PC-3 (cell line): ENCODE results near the gene CEACAM21. TPM values are rescaled to one million over a fixed set of nuclear protein-coding genes. Genes with fewer than 3 reads are reported as not detected.

Experiments used
- ATAC-seq: fragments of 200-7000 bp; cut with Tn5 transposase; 2 replicates; pipeline ENCODE4 v1.9.1; 2020; ENCODE audit warnings: mild to moderate bottlenecking, moderate library complexity
- BruUV-seq: library from RNA; stranded (reverse); fragments of 400-500 nt; replicated peaks from 2 replicates; lab custom pipeline; 2021; lab: Mats Ljungman, UMichigan
- CTCF ChIA-PET: fragments of 300-600 bp; sonication (Branson Sonifier 250); formaldehyde crosslinking; loops from one replicate; lab custom pipeline; 2022; ENCODE audit warnings: antibody characterized with exemption; lab: Charles Lee
- POLR2A ChIA-PET: fragments of 300-600 bp; sonication (Branson Sonifier 250); formaldehyde crosslinking; loops from one replicate; lab custom pipeline; 2022; ENCODE audit warnings: antibody characterized with exemption; ENCODE audit not compliant: unreplicated experiment; lab: Charles Lee
- DNase-seq: peaks from one replicate; pipeline ENCODE4 v3.0.0-alpha.2; 2015
- H2AFZ ChIP-seq: fragments of 300-600 bp; sonication (generic); 2 replicates; pipeline ENCODE4 v1.6.0; 2016; ENCODE audit warnings: antibody characterized with exemption, low read length
- H3F3A ChIP-seq: fragments of 300-600 bp; sonication (generic); one replicate; pipeline ENCODE4 v1.6.0; 2017; ENCODE audit warnings: antibody characterized with exemption, low read length, control low read depth, mild to moderate bottlenecking; ENCODE audit not compliant: unreplicated experiment
- H3K27ac ChIP-seq: fragments of 300-600 bp; sonication (generic); 2 replicates; pipeline ENCODE4 v1.5.1; 2016; ENCODE audit warnings: mild to moderate bottlenecking, low read length
- H3K27me3 ChIP-seq: fragments of 300-600 bp; sonication (generic); 2 replicates; pipeline ENCODE4 v1.6.1; 2016; ENCODE audit warnings: low read length, mixed read lengths
- H3K36me3 ChIP-seq: fragments of 300-600 bp; sonication (generic); 2 replicates; pipeline ENCODE4 v1.6.1; 2016; ENCODE audit warnings: low read depth, mixed run types, low read length, mixed read lengths
- H3K4me1 ChIP-seq: fragments of 300-600 bp; sonication (generic); 2 replicates; pipeline ENCODE4 v1.5.1; 2016; ENCODE audit warnings: low read length; ENCODE audit not compliant: insufficient read depth
- H3K4me2 ChIP-seq: fragments of 300-600 bp; sonication (generic); 2 replicates; pipeline ENCODE4 v1.6.0; 2016; ENCODE audit warnings: low read length
- H3K4me3 ChIP-seq: fragments of 300-600 bp; sonication (generic); 2 replicates; pipeline ENCODE4 v1.5.1; 2016; ENCODE audit warnings: mild to moderate bottlenecking, low read length, mixed read lengths
- H3K79me2 ChIP-seq: fragments of 300-600 bp; sonication (generic); 2 replicates; pipeline ENCODE4 v1.6.1; 2017; ENCODE audit warnings: low read length, mixed read lengths
- H3K9ac ChIP-seq: fragments of 300-600 bp; sonication (generic); 2 replicates; pipeline ENCODE4 v1.6.0; 2016; ENCODE audit warnings: mild to moderate bottlenecking, low read length
- H3K9me2 ChIP-seq: fragments of 300-600 bp; sonication (generic); replicated peaks from 2 replicates; pipeline ENCODE4 v1.6.1; 2016; ENCODE audit warnings: mixed run types, low read length, mixed read lengths
- H3K9me3 ChIP-seq: fragments of 300-600 bp; sonication (generic); 2 replicates; pipeline ENCODE4 v1.6.1; 2016; ENCODE audit warnings: low read length, mixed read lengths
- H4K20me1 ChIP-seq: fragments of 300-600 bp; sonication (generic); 2 replicates; pipeline ENCODE4 v1.6.1; 2016; ENCODE audit warnings: low read length, mixed read lengths
- CTCF ChIP-seq: fragments of 300-600 bp; sonication (generic); conservative IDR thresholded peaks from 2 replicates; pipeline ENCODE4 v1.5.1; 2017; ENCODE audit warnings: antibody characterized with exemption, low read depth, mild to moderate bottlenecking, low read length
- EZH2 ChIP-seq: fragments of 300-600 bp; sonication (generic); IDR thresholded peaks from one replicate; pipeline ENCODE4 v1.6.1; 2017; ENCODE audit warnings: antibody characterized with exemption, mild to moderate bottlenecking, low read length; ENCODE audit not compliant: unreplicated experiment
- EZH2phosphoT487 ChIP-seq: fragments of 300-600 bp; sonication (generic); IDR thresholded peaks from 2 replicates; pipeline ENCODE4 v1.6.1; 2018; ENCODE audit warnings: mild to moderate bottlenecking, antibody characterized with exemption, low read length, borderline replicate concordance
- intact Hi-C: fragments of 100-400 bp; cut with micrococcal nuclease; formaldehyde crosslinking; loops from 2 replicates; pipeline ENCODE4 v1.9.0; 2023
- total RNA-seq: library from RNA; depleted of rRNA; stranded (reverse); fragments of >200 nt; gene quantifications from 2 replicates; pipeline ENCODE4 v1.2.3, GENCODE V29; 2014

Gene CEACAM21
- total RNA-seq, 1 experiment from 2014 or later: not detected

DNA sequence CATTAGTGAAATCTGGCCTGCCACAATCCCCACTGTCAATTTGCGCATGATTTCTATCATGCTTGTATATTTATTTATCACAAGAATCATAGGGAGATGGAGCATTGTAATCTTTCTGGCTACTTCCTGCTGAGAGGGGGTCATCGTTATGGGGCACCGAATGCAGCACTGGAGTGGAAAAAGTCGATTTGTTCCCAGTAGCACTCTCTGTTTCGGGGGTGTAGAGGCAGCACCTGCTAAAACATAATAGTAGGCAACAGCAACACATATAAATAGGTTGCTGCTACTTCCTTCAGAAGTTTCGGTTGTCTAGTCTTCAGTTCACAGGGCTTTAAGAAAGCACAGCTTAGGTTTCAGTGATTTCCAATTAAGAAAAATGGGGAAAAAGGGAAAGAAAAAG is 23.4 kb upstream of the CEACAM21 start:
- ChIA-PET POLR2A (no interaction called here), CTCF (no interaction called here)
- TF ChIP-seq CTCF: no peak
- no peak for TF ChIP-seq EZH2
- TF ChIP-seq EZH2phosphoT487: no peak
- H3K79me2 ChIP-seq: no peaks in the 10 kb centered on the region
- H3K27ac ChIP-seq: no peak overlapping the region
- H4K20me1 ChIP-seq: no peaks in the 10 kb centered on the region
- DNase-seq (no peak), ATAC-seq (no peak)
- H3K4me2 ChIP-seq: no peak overlapping the region
- no peak overlapping the region for H3K4me3 ChIP-seq
- no peak overlapping the region for H2AFZ ChIP-seq
- no peaks in the 10 kb centered on the region for H3K9me3 ChIP-seq
- intact Hi-C loops: no loop called here
- no peaks in the 10 kb centered on the region; the same call in 1 of the 2 replicates for H3K4me1 ChIP-seq
- BruUV-seq: no TSS peak
- H3K9me2 ChIP-seq: no peaks in the 10 kb centered on the region
- H3K9ac ChIP-seq: no peak overlapping the region
- no peaks in the 10 kb centered on the region for H3K36me3 ChIP-seq
- H3F3A ChIP-seq: no peaks in the 10 kb centered on the region
- H3K27me3 ChIP-seq: peaks cover 56% of the 10 kb centered on the region

DNA sequence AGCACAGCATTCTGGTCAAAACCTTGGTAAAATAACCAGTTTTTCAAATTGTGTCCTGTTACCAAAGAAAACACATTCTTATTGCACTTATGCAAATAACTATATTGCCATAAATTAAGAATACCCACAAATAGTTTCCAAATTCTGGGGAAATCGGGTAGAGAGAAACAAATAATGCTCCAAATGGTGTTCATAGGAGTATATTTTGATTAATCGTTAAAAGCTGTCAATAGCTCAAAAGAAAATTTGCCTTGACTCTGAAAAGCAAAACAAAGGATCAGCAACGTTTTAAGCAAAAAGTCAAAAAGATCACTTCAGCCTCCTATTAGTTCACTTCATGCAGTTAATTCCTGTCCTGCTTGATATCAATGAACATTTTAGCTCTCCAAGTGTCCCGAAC is 22.2 kb upstream of the CEACAM21 start:
- no peaks in the 10 kb centered on the region for H3K79me2 ChIP-seq
- no peaks in the 10 kb centered on the region for H4K20me1 ChIP-seq
- no peaks in the 10 kb centered on the region for H3K9me2 ChIP-seq
- H3K4me3 ChIP-seq: no peak overlapping the region
- ChIA-PET CTCF (no interaction called here), POLR2A (no interaction called here)
- no TSS peak for BruUV-seq
- no peaks in the 10 kb centered on the region for H3F3A ChIP-seq
- no peak overlapping the region for H2AFZ ChIP-seq
- no peak overlapping the region for H3K4me2 ChIP-seq
- DNase-seq: no peak
- H3K4me1 ChIP-seq: no peaks in the 10 kb centered on the region; the same call in 1 of the 2 replicates
- TF ChIP-seq CTCF (no peak), EZH2phosphoT487 (no peak), EZH2 (no peak)
- peaks cover 67% of the 10 kb centered on the region for H3K27me3 ChIP-seq
- no peak overlapping the region for H3K27ac ChIP-seq
- H3K9me3 ChIP-seq: no peaks in the 10 kb centered on the region
- no peaks in the 10 kb centered on the region for H3K36me3 ChIP-seq
- no peak for ATAC-seq
- intact Hi-C loops: no loop called here
- no peak overlapping the region for H3K9ac ChIP-seq

GRCh38 chr19:41554907-41555306 is 21.1 kb upstream of the CEACAM21 start:
- intact Hi-C loops: no loop called here

More at GRCh38 chr19:41554907-41555306, 21.1 kb upstream of the CEACAM21 start:
- Histone ChIP-seq H3K27ac (no peak overlapping the region), H3F3A (no peaks in the 10 kb centered on the region), H3K4me3 (no peak overlapping the region), H3K9ac (no peak overlapping the region), H3K9me3 (no peaks in the 10 kb centered on the region), H3K27me3 (peaks cover 78% of the 10 kb centered on the region), H2AFZ (no peak overlapping the region), H4K20me1 (no peaks in the 10 kb centered on the region), H3K36me3 (no peaks in the 10 kb centered on the region), H3K79me2 (no peaks in the 10 kb centered on the region), H3K9me2 (no peaks in the 10 kb centered on the region), H3K4me2 (no peak overlapping the region), H3K4me1 (no peaks in the 10 kb centered on the region)
- no TSS peak for BruUV-seq
- TF ChIP-seq CTCF (no peak), EZH2phosphoT487 (no peak), EZH2 (no peak)
- ChIA-PET POLR2A (no interaction called here), CTCF (no interaction called here)
- ATAC-seq: no peak
- DNase-seq: no peak
